ENCODE results near the gene RNF187.

GRCh38 chr1:228508840-228509415, 21.7 kb downstream of the RNF187 start:
- TF ChIP-seq PPARA (CRISPR knock-in tag; IDR thresholded peaks at IDR 0.05; ENCODE audit: borderline replicate concordance) (no peak), PATZ1 (CRISPR knock-in tag; IDR thresholded peaks at IDR 0.05; ENCODE audit: borderline replicate concordance) (no peak), GLIS3 (CRISPR knock-in tag; IDR thresholded peaks at IDR 0.05) (no peak), RARB (CRISPR knock-in tag; IDR thresholded peaks at IDR 0.05) (no peak), ZC3H10 (CRISPR knock-in tag; IDR thresholded peaks at IDR 0.05) (no peak), ESRRG (CRISPR knock-in tag; IDR thresholded peaks at IDR 0.05) (no peak), ZFP3 (CRISPR knock-in tag; IDR thresholded peaks at IDR 0.05) (no peak), ARNTL (CRISPR knock-in tag; IDR thresholded peaks at IDR 0.05; ENCODE audit: borderline replicate concordance, low read depth) (no peak), ZNF565 (CRISPR knock-in tag; conservative IDR thresholded peaks at IDR 0.05; ENCODE audit: low read depth) (no peak), ZNF8 (CRISPR knock-in tag; IDR thresholded peaks at IDR 0.05) (no peak), ZNF70 (CRISPR knock-in tag; IDR thresholded peaks at IDR 0.05) (no peak), ZFP30 (CRISPR knock-in tag; IDR thresholded peaks at IDR 0.05) (no peak), OSR1 (CRISPR knock-in tag; IDR thresholded peaks at IDR 0.05) (no peak)
- TF ChIP-seq, protein P1, sequence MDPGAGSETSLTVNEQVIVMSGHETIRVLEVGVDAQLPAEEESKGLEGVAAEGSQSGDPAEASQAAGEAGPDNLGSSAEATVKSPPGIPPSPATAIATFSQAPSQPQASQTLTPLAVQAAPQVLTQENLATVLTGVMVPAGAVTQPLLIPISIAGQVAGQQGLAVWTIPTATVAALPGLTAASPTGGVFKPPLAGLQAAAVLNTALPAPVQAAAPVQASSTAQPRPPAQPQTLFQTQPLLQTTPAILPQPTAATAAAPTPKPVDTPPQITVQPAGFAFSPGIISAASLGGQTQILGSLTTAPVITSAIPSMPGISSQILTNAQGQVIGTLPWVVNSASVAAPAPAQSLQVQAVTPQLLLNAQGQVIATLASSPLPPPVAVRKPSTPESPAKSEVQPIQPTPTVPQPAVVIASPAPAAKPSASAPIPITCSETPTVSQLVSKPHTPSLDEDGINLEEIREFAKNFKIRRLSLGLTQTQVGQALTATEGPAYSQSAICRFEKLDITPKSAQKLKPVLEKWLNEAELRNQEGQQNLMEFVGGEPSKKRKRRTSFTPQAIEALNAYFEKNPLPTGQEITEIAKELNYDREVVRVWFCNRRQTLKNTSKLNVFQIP (CRISPR knock-in tag; IDR thresholded peaks at IDR 0.05; ENCODE audit: borderline replicate concordance, low read depth): no peak

All from SK-N-SH treated with all-trans-retinoic acid at 6 μM for 48 hours (cell line).